MM.1S (cell line): ENCODE results near the gene TBC1D7.

ENCODE experiments used
- DNase-seq: peaks from one replicate; pipeline ENCODE4 v3.0.0-alpha.2; 2015
- H2AFZ ChIP-seq: fragments of 300-600 bp; sonication (generic); 2 replicates; pipeline ENCODE4 v1.6.0; 2016; ENCODE audit warnings: antibody characterized with exemption, low read length
- H3F3A ChIP-seq: fragments of 300-600 bp; sonication (generic); 2 replicates; pipeline ENCODE4 v1.6.1; 2016; ENCODE audit warnings: mild to moderate bottlenecking, antibody characterized with exemption, low read length, moderate library complexity, mixed read lengths; ENCODE audit not compliant: insufficient read depth
- H3K27ac ChIP-seq: fragments of 300-600 bp; sonication (generic); 2 replicates; pipeline ENCODE4 v1.5.1; 2016; ENCODE audit warnings: mild to moderate bottlenecking, low read length
- H3K27me3 ChIP-seq: fragments of 300-600 bp; sonication (generic); replicated peaks from 2 replicates; pipeline ENCODE4 v1.6.0; 2016; ENCODE audit warnings: low read length; ENCODE audit not compliant: insufficient read depth
- H3K36me3 ChIP-seq: fragments of 300-600 bp; sonication (generic); replicated peaks from 2 replicates; pipeline ENCODE4 v1.6.1; 2016; ENCODE audit warnings: mild to moderate bottlenecking, low read length, mixed read lengths; ENCODE audit not compliant: insufficient read depth
- H3K4me1 ChIP-seq: fragments of 300-600 bp; sonication (generic); 2 replicates; pipeline ENCODE4 v1.6.1; 2016; ENCODE audit warnings: low read length, mixed read lengths
- H3K4me2 ChIP-seq: fragments of 300-600 bp; sonication (generic); 2 replicates; pipeline ENCODE4 v1.6.0; 2016; ENCODE audit warnings: low read depth, low read length
- H3K4me3 ChIP-seq: fragments of 300-600 bp; sonication (generic); 2 replicates; pipeline ENCODE4 v1.5.1; 2016; ENCODE audit warnings: low read length, mixed read lengths
- H3K79me2 ChIP-seq: fragments of 300-600 bp; sonication (generic); 2 replicates; pipeline ENCODE4 v1.6.1; 2016; ENCODE audit warnings: mixed run types, low read length, mixed read lengths
- H3K9ac ChIP-seq: fragments of 300-600 bp; sonication (generic); 2 replicates; pipeline ENCODE4 v1.6.1; 2016; ENCODE audit warnings: low read length, mixed read lengths
- H3K9me2 ChIP-seq: fragments of 300-600 bp; sonication (generic); replicated peaks from 2 replicates; pipeline ENCODE4 v1.6.1; 2016; ENCODE audit warnings: mild to moderate bottlenecking, low read length, mixed read lengths; ENCODE audit not compliant: insufficient read depth
- H3K9me3 ChIP-seq: fragments of 300-600 bp; sonication (generic); replicated peaks from 2 replicates; pipeline ENCODE4 v1.6.1; 2016; ENCODE audit warnings: mild to moderate bottlenecking, low read length, mixed read lengths; ENCODE audit not compliant: insufficient read depth
- H4K20me1 ChIP-seq: fragments of 300-600 bp; sonication (generic); 2 replicates; pipeline ENCODE4 v1.6.1; 2016; ENCODE audit warnings: mild to moderate bottlenecking, low read length, moderate library complexity, mixed read lengths; ENCODE audit not compliant: insufficient read depth
- EZH2 ChIP-seq: fragments of 300-600 bp; sonication (generic); optimal IDR thresholded peaks from 2 replicates; pipeline ENCODE3; 2017; ENCODE audit warnings: low read depth, mild to moderate bottlenecking, antibody characterized with exemption, low read length, mixed read lengths
- EZH2phosphoT487 ChIP-seq: fragments of 300-600 bp; sonication (generic); IDR thresholded peaks from 2 replicates; pipeline ENCODE4 v1.6.1; 2018; ENCODE audit warnings: antibody characterized with exemption, low read length
- TF ChIP-seq, protein P1 (sequence below): fragments of 300-600 bp; sonication (generic); IDR thresholded peaks from 2 replicates; pipeline ENCODE4 v1.5.1; 2016; ENCODE audit warnings: antibody characterized with exemption, low read length, mixed read lengths

Gene TBC1D7

DNA sequence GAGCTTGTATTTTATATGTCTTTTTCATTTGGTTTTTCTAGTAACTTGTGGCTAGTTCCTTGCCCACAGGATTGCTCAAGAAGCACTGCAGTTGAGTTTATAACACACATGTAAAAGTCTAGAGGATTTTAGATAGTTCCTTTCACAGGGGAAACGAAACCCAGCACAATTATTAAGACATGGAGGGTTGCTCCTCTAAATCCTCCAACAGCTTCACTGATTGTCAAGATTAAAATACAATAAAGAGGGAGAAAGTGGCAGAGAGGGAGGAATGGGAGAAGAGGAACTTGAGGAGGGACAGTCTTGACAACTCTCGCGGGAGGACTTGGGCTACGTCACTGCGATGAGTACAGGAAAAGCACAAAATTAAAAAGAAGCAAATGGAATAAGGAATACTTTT, 9.7 kb upstream of the TBC1D7 start:
- TF ChIP-seq EZH2, result no peak
- TF ChIP-seq, protein P1, sequence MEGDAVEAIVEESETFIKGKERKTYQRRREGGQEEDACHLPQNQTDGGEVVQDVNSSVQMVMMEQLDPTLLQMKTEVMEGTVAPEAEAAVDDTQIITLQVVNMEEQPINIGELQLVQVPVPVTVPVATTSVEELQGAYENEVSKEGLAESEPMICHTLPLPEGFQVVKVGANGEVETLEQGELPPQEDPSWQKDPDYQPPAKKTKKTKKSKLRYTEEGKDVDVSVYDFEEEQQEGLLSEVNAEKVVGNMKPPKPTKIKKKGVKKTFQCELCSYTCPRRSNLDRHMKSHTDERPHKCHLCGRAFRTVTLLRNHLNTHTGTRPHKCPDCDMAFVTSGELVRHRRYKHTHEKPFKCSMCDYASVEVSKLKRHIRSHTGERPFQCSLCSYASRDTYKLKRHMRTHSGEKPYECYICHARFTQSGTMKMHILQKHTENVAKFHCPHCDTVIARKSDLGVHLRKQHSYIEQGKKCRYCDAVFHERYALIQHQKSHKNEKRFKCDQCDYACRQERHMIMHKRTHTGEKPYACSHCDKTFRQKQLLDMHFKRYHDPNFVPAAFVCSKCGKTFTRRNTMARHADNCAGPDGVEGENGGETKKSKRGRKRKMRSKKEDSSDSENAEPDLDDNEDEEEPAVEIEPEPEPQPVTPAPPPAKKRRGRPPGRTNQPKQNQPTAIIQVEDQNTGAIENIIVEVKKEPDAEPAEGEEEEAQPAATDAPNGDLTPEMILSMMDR, result no peak
- no peak for TF ChIP-seq EZH2phosphoT487
- no peak overlapping the region for H3K27ac ChIP-seq
- no peak overlapping the region for H3K4me3 ChIP-seq
- DNase-seq, result no peak
- H3K27me3 ChIP-seq, result no peaks in the 10 kb centered on the region
- no peaks in the 10 kb centered on the region for H3K4me1 ChIP-seq
- no peaks in the 10 kb centered on the region for H3K9me3 ChIP-seq
- H4K20me1 ChIP-seq, result no peaks in the 10 kb centered on the region
- H2AFZ ChIP-seq, result no peak overlapping the region
- no peaks in the 10 kb centered on the region for H3K36me3 ChIP-seq
- H3K4me2 ChIP-seq, result no peak overlapping the region
- no peak overlapping the region for H3K9ac ChIP-seq
- H3K9me2 ChIP-seq, result no peaks in the 10 kb centered on the region
- no peaks in the 10 kb centered on the region for H3K79me2 ChIP-seq
- no peaks in the 10 kb centered on the region for H3F3A ChIP-seq

DNA sequence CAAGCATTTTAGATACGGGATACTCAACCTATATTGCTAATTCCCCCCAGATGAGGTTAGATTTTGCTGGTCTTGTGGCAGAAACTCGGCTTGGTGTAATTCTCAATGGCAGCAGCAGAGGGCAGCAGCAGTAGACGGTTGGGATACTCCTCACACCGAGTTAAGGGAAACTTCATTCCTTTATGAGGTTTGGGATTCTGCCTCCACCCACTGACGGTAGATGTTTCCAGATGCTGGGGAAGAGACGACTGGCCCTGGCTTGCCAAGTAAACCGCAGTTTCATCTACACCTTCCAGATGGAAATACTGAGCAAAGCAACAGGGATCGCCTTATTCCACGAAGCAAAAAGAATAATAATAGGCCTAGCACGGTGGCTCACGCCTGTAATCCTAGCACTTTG, 8.2 kb upstream of the TBC1D7 start:
- no peak overlapping the region for H3K27ac ChIP-seq
- peak overlapping the region; percentile 26; the same call in 1 of the 2 replicates for H3K4me2 ChIP-seq
- no peak overlapping the region for H3K9ac ChIP-seq
- TF ChIP-seq EZH2, result no peak
- TF ChIP-seq, protein P1, result peak; percentile 88
- no peaks in the 10 kb centered on the region for H4K20me1 ChIP-seq
- H3K4me1 ChIP-seq, result peaks cover 5% of the 10 kb centered on the region
- DNase-seq, result peak; percentile 53
- H3K9me3 ChIP-seq, result no peaks in the 10 kb centered on the region
- H3K9me2 ChIP-seq, result no peaks in the 10 kb centered on the region
- no peaks in the 10 kb centered on the region for H3K27me3 ChIP-seq
- no peaks in the 10 kb centered on the region for H3K36me3 ChIP-seq
- H3K4me3 ChIP-seq, result no peak overlapping the region
- no peaks in the 10 kb centered on the region for H3K79me2 ChIP-seq
- peak overlapping the region; percentile 13; the same call in 1 of the 2 replicates for H2AFZ ChIP-seq
- H3F3A ChIP-seq, result no peaks in the 10 kb centered on the region

DNA sequence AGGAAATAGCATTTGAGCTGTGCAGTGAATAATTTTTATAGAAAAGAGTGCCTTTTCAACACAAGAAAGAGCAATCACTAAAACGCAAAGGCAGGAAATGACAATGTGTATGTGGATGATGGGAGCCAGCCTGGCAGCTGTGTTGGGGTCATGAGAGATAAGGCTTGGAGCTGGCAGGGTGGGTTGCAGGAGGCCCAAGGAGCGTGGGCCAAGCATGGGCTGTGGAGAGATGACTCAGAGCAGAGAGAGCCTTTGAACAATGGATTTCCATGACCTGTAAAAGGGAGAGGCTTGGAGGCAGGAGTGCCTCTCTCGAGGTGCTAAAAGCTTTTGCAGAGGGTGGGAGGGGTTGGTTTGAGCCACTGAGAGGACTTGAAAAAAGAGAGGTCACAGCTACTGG, 6.6 kb upstream of the TBC1D7 start:
- no peaks in the 10 kb centered on the region for H3K27me3 ChIP-seq
- H3K9ac ChIP-seq, result no peak overlapping the region
- no peaks in the 10 kb centered on the region for H3K79me2 ChIP-seq
- H3F3A ChIP-seq, result 0 out of 2 replicates have a peak, but pooled peaks cover 6% of the 10 kb centered on the region
- no peaks in the 10 kb centered on the region for H4K20me1 ChIP-seq
- H2AFZ ChIP-seq, result no peak overlapping the region
- TF ChIP-seq, protein P1, result no peak
- no peak for TF ChIP-seq EZH2
- no peak for TF ChIP-seq EZH2phosphoT487
- H3K4me1 ChIP-seq, result peaks cover 16% of the 10 kb centered on the region
- H3K4me3 ChIP-seq, result no peak overlapping the region
- no peaks in the 10 kb centered on the region for H3K9me2 ChIP-seq
- DNase-seq, result no peak
- no peak overlapping the region for H3K4me2 ChIP-seq
- H3K27ac ChIP-seq, result no peak overlapping the region
- no peaks in the 10 kb centered on the region for H3K36me3 ChIP-seq
- H3K9me3 ChIP-seq, result no peaks in the 10 kb centered on the region

DNA sequence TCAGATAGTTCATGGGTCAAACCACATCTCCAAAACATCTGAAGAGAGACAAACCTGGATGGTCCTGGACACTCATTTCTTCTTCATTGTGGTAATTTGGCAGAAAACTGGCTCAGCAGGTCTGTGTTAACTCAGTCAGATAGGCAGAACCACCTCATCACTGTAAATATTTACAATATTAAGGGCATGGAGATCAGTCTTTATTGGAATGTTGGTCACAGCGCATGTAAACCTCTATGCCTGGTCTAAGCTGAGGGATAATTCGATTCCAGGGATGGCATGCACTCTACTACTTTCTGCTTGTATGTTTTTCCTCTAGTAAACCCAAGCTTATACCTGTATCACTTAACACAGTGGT, 4.0 kb upstream of the TBC1D7 start:
- no peak overlapping the region for H3K9ac ChIP-seq
- peaks cover 3% of the 10 kb centered on the region; the same call in 1 of the 2 replicates for H3K79me2 ChIP-seq
- no peak overlapping the region for H3K27ac ChIP-seq
- no peaks in the 10 kb centered on the region for H3K9me2 ChIP-seq
- no peaks in the 10 kb centered on the region for H3K9me3 ChIP-seq
- no peak overlapping the region for H3K4me3 ChIP-seq
- no peak for DNase-seq
- H3K36me3 ChIP-seq, result no peaks in the 10 kb centered on the region
- peaks cover 15% of the 10 kb centered on the region for H3F3A ChIP-seq
- H3K4me1 ChIP-seq, result peaks cover 25% of the 10 kb centered on the region
- H3K4me2 ChIP-seq, result no peak overlapping the region
- no peak overlapping the region for H2AFZ ChIP-seq
- TF ChIP-seq EZH2, result no peak
- TF ChIP-seq, protein P1, result no peak
- no peaks in the 10 kb centered on the region for H4K20me1 ChIP-seq
- H3K27me3 ChIP-seq, result no peaks in the 10 kb centered on the region
